Measurements from ENCODE around the gene CYTH1.

DNA sequence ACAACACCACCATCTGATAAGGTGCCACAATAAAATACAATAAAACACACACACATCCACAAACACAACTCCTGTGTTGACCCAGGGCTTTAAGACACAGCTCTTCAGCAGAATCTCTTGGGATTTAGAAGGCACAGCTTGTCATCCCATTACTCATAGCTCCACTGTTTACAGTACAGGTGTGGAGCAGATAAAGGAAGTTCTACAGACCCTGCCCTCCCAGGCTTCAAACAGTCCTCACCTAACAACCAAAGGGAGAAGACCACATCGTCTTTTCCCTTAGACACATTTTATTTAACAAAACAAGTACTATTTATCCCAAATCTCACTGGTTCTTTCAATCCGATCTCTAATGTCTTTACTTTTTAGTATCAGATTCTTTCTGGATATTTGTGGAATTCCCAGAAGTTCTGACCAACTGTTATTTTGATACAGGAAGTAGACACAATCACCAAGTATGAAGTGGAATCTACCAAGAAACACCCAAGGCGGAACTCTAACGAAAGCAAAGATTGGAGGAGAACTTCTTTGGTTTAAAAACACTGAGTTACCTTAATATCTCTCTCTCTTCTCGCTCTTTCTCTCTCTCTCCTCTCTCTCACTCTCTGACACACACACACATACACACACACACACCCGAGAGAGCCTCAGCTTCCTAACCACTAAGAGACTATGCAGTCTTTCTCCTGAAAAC is 46.1 kb downstream of the CYTH1 start:
- TF ChIP-seq, protein P1, sequence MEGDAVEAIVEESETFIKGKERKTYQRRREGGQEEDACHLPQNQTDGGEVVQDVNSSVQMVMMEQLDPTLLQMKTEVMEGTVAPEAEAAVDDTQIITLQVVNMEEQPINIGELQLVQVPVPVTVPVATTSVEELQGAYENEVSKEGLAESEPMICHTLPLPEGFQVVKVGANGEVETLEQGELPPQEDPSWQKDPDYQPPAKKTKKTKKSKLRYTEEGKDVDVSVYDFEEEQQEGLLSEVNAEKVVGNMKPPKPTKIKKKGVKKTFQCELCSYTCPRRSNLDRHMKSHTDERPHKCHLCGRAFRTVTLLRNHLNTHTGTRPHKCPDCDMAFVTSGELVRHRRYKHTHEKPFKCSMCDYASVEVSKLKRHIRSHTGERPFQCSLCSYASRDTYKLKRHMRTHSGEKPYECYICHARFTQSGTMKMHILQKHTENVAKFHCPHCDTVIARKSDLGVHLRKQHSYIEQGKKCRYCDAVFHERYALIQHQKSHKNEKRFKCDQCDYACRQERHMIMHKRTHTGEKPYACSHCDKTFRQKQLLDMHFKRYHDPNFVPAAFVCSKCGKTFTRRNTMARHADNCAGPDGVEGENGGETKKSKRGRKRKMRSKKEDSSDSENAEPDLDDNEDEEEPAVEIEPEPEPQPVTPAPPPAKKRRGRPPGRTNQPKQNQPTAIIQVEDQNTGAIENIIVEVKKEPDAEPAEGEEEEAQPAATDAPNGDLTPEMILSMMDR (IDR thresholded peaks at IDR 0.05; ENCODE audit: insufficient read depth, low read depth, low read length), result no peak
- no peak for TF ChIP-seq EZH2 (IDR thresholded peaks at IDR 0.05; ENCODE audit: insufficient read depth, low read length)

Data from astrocyte (in vitro differentiated cells and primary cell).